Neural cell (in vitro differentiated cells): ENCODE results near the gene MOB3B. TPM values are rescaled to one million over a fixed set of nuclear protein-coding genes. Genes with fewer than 3 reads are reported as not detected.

ENCODE experiments used
- H2AFZ ChIP-seq: fragments of 200-600, 300-800 bp; sonication (generic), shearing (Covaris generic); 2 replicates; pipeline ENCODE4 v1.6.0; 2014; ENCODE audit warnings: low read depth, mild to moderate bottlenecking, antibody characterized with exemption, low read length, moderate library complexity
- H3F3A ChIP-seq: fragments of 200-600 bp; shearing (Covaris generic); 2 replicates; pipeline ENCODE4 v1.6.1; 2016; ENCODE audit warnings: mild to moderate bottlenecking, moderate library complexity, mixed read lengths, antibody characterized with exemption, low read length; ENCODE audit not compliant: insufficient read depth, poor library complexity, severe bottlenecking
- H3K27ac ChIP-seq: fragments of 200-600, 300-800 bp; sonication (generic), shearing (Covaris generic); 2 replicates; pipeline ENCODE4 v1.5.1; 2014; ENCODE audit warnings: mild to moderate bottlenecking, low read length, moderate library complexity
- H3K27me3 ChIP-seq: fragments of 300-800, 200-600 bp; sonication (generic), shearing (Covaris generic); 2 replicates; pipeline ENCODE4 v1.6.0; 2014; ENCODE audit warnings: mild to moderate bottlenecking, low read depth, low read length, moderate library complexity; ENCODE audit not compliant: insufficient read depth
- H3K36me3 ChIP-seq: fragments of 300-800, 200-600 bp; sonication (generic), shearing (Covaris generic); 2 replicates; pipeline ENCODE4 v1.5.1; 2014; ENCODE audit warnings: mild to moderate bottlenecking, antibody characterized with exemption, low read length, moderate library complexity; ENCODE audit not compliant: insufficient read depth
- H3K4me2 ChIP-seq: fragments of 300-800, 200-600 bp; sonication (generic), shearing (Covaris generic); 2 replicates; pipeline ENCODE4 v1.6.0; 2014; ENCODE audit warnings: mild to moderate bottlenecking, low read length
- H3K4me3 ChIP-seq: fragments of 300-800, 200-600 bp; sonication (generic), shearing (Covaris generic); 2 replicates; pipeline ENCODE4 v1.5.1; 2014; ENCODE audit warnings: mild to moderate bottlenecking, low read length, moderate library complexity
- H3K79me2 ChIP-seq: fragments of 200-600 bp; shearing (Covaris generic); replicated peaks from 2 replicates; pipeline ENCODE4 v1.6.0; 2014; ENCODE audit warnings: mild to moderate bottlenecking, low read length, moderate library complexity; ENCODE audit not compliant: insufficient read depth
- H3K9ac ChIP-seq: fragments of 300-800, 200-600 bp; sonication (generic), shearing (Covaris generic); 2 replicates; pipeline ENCODE4 v1.6.1; 2016; ENCODE audit warnings: mild to moderate bottlenecking, low read length, mixed read lengths
- H3K9me2 ChIP-seq: fragments of 200-600 bp; shearing (Covaris generic); 2 replicates; pipeline ENCODE4 v1.6.1; 2016; ENCODE audit warnings: mild to moderate bottlenecking, low read length, mixed read lengths; ENCODE audit not compliant: insufficient read depth
- H3K9me3 ChIP-seq: fragments of 200-600, 300-800 bp; sonication (generic), shearing (Covaris generic); 2 replicates; pipeline ENCODE4 v1.6.1; 2016; ENCODE audit warnings: mild to moderate bottlenecking, mixed run types, low read length, moderate library complexity, mixed read lengths
- H4K20me1 ChIP-seq: fragments of 200-600 bp; shearing (Covaris generic); 2 replicates; pipeline ENCODE4 v1.6.1; 2016; ENCODE audit warnings: mild to moderate bottlenecking, mixed run types; ENCODE audit not compliant: insufficient read depth
- CTCF ChIP-seq: fragments of 450-650 bp; IDR thresholded peaks from 2 replicates; pipeline ENCODE4 v1.5.1; 2014; ENCODE audit warnings: antibody characterized with exemption, mild to moderate bottlenecking, moderate library complexity; ENCODE audit not compliant: poor library complexity, severe bottlenecking
- EP300 ChIP-seq: fragments of 450-650 bp; conservative IDR thresholded peaks from 2 replicates; pipeline ENCODE4 v1.6.1; 2014; ENCODE audit warnings: antibody characterized with exemption, mild to moderate bottlenecking, moderate library complexity; ENCODE audit not compliant: poor library complexity, severe bottlenecking
- EZH2 ChIP-seq: fragments of 200-600, 300-800 bp; shearing (Covaris generic), sonication (generic); IDR thresholded peaks from 2 replicates; pipeline ENCODE4 v1.6.1; 2014; ENCODE audit warnings: antibody characterized with exemption, low read length, borderline replicate concordance, mild to moderate bottlenecking; ENCODE audit not compliant: insufficient read depth, poor library complexity, severe bottlenecking
- MXI1 ChIP-seq: fragments of 450-650 bp; conservative IDR thresholded peaks from 2 replicates; pipeline ENCODE4 v1.6.1; 2014; ENCODE audit warnings: antibody characterized with exemption, mild to moderate bottlenecking; ENCODE audit not compliant: poor library complexity, severe bottlenecking
- POLR2AphosphoS5 ChIP-seq: IDR thresholded peaks from 2 replicates; pipeline ENCODE4 v1.6.1; 2012
- RAD21 ChIP-seq: fragments of 450-650 bp; conservative IDR thresholded peaks from 2 replicates; pipeline ENCODE4 v1.6.1; 2014; ENCODE audit warnings: antibody characterized with exemption, mild to moderate bottlenecking, moderate library complexity
- REST ChIP-seq: IDR thresholded peaks from 2 replicates; pipeline ENCODE4 v1.6.1; 2012; ENCODE audit warnings: borderline replicate concordance
- SMC3 ChIP-seq: fragments of 450-650 bp; conservative IDR thresholded peaks from 2 replicates; pipeline ENCODE4 v1.6.1; 2014; ENCODE audit warnings: antibody characterized with exemption, mild to moderate bottlenecking, moderate library complexity; ENCODE audit not compliant: poor library complexity
- TAF1 ChIP-seq: IDR thresholded peaks from 2 replicates; pipeline ENCODE4 v1.6.1; 2012; ENCODE audit warnings: low read depth
- polyA plus RNA-seq: library from polyadenylated mRNA; depleted of rRNA; stranded (reverse); fragments of >200 nt; gene quantifications from 2 replicates; pipeline ENCODE4 v1.2.3, GENCODE V29; 2014

MOB3B gene
- polyA plus RNA-seq, 1 donor from 2014 or later = 1.8 TPM

GRCh38 chr9:27369591-27369990, 160.0 kb downstream of the MOB3B start:
- no peak overlapping the region for H3K4me3 ChIP-seq
- H3K9me2 ChIP-seq = no peaks in the 10 kb centered on the region
- no peaks in the 10 kb centered on the region for H3F3A ChIP-seq
- H3K27ac ChIP-seq = no peak overlapping the region
- H3K9me3 ChIP-seq = no peaks in the 10 kb centered on the region
- no peaks in the 10 kb centered on the region for H4K20me1 ChIP-seq
- TF ChIP-seq RAD21 = no peak
- TF ChIP-seq CTCF = no peak
- no peak for TF ChIP-seq POLR2AphosphoS5
- no peak for TF ChIP-seq EP300
- TF ChIP-seq SMC3 = no peak
- no peak for TF ChIP-seq EZH2
- TF ChIP-seq REST = no peak
- no peak for TF ChIP-seq TAF1
- TF ChIP-seq MXI1 = no peak
- no peak overlapping the region for H2AFZ ChIP-seq
- H3K4me2 ChIP-seq = no peak overlapping the region
- no peaks in the 10 kb centered on the region for H3K79me2 ChIP-seq
- no peak overlapping the region for H3K9ac ChIP-seq
- no peaks in the 10 kb centered on the region for H3K27me3 ChIP-seq
- H3K36me3 ChIP-seq = no peaks in the 10 kb centered on the region

- Histone ChIP-seq H3K9me2 (no peaks in the 10 kb centered on the region), H3K79me2 (no peaks in the 10 kb centered on the region), H3K4me3 (no peak overlapping the region), H3K27ac (no peak overlapping the region), H3K9ac (no peak overlapping the region), H3K36me3 (no peaks in the 10 kb centered on the region), H3K9me3 (no peaks in the 10 kb centered on the region), H2AFZ (no peak overlapping the region), H3F3A (no peaks in the 10 kb centered on the region), H4K20me1 (no peaks in the 10 kb centered on the region), H3K27me3 (no peaks in the 10 kb centered on the region), H3K4me2 (no peak overlapping the region)
- no peak for TF ChIP-seq SMC3
- no peak for TF ChIP-seq POLR2AphosphoS5
- no peak for TF ChIP-seq TAF1
- TF ChIP-seq EZH2 = no peak
- no peak for TF ChIP-seq CTCF
- no peak for TF ChIP-seq EP300
- TF ChIP-seq RAD21 = no peak
- TF ChIP-seq REST = no peak
- no peak for TF ChIP-seq MXI1
Measured at GRCh38 chr9:27368316-27368985, 161.2 kb downstream of the MOB3B start.
